ENCODE results near the gene GGT5.

DNA sequence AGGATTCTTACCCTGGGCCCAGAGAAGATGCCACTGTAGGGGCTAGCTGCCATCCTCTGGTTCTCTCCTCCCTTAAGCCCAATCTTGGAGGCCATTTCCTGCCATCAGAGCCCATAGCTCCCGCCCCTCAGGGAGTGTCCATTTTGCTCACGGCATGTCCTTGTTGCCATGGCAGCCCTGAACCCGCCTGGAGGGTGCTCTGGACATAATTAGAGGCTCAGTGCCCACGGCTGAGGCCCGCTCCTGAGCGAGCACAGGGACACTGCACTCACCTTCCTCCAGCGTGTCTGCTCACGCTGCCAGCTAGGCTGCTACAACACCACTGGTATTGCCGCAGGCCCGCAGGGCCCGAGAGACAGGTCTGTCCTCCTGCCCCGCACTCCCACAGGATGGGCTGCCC, 74.7 kb downstream of the GGT5 start:
- TF ChIP-seq SAFB2 (CRISPR knock-in tag; IDR thresholded peaks at IDR 0.05; ENCODE audit: borderline replicate concordance, low read depth) (no peak), TOPORS (CRISPR knock-in tag; IDR thresholded peaks at IDR 0.05) (no peak), IKZF1 (IDR thresholded peaks at IDR 0.05) (no peak), GABPA (IDR thresholded peaks at IDR 0.05; ENCODE audit: low read depth, low read length) (no peak), GABPA (CRISPR knock-in tag; IDR thresholded peaks at IDR 0.05; ENCODE audit: low read depth) (no peak), RAD21 (CRISPR knock-in tag; IDR thresholded peaks at IDR 0.05) (no peak), YY1 (IDR thresholded peaks at IDR 0.05; ENCODE audit: insufficient read depth, insufficient replicate concordance, low read depth, low read length) (no peak), CBX5 (CRISPR knock-in tag; IDR thresholded peaks at IDR 0.05; ENCODE audit: borderline replicate concordance) (no peak), ZNF780A (CRISPR knock-in tag; IDR thresholded peaks at IDR 0.05) (no peak), NR2F6 (IDR thresholded peaks at IDR 0.05) (no peak), NR2F6 (CRISPR knock-in tag; IDR thresholded peaks at IDR 0.05) (no peak), NFIC (IDR thresholded peaks at IDR 0.05; ENCODE audit: low read length) (no peak), MEF2D (CRISPR knock-in tag; IDR thresholded peaks at IDR 0.05) (no peak)
- TF ChIP-seq, protein P1, sequence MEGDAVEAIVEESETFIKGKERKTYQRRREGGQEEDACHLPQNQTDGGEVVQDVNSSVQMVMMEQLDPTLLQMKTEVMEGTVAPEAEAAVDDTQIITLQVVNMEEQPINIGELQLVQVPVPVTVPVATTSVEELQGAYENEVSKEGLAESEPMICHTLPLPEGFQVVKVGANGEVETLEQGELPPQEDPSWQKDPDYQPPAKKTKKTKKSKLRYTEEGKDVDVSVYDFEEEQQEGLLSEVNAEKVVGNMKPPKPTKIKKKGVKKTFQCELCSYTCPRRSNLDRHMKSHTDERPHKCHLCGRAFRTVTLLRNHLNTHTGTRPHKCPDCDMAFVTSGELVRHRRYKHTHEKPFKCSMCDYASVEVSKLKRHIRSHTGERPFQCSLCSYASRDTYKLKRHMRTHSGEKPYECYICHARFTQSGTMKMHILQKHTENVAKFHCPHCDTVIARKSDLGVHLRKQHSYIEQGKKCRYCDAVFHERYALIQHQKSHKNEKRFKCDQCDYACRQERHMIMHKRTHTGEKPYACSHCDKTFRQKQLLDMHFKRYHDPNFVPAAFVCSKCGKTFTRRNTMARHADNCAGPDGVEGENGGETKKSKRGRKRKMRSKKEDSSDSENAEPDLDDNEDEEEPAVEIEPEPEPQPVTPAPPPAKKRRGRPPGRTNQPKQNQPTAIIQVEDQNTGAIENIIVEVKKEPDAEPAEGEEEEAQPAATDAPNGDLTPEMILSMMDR (CRISPR knock-in tag; IDR thresholded peaks at IDR 0.05) = no peak
- TF ChIP-seq, protein P2, sequence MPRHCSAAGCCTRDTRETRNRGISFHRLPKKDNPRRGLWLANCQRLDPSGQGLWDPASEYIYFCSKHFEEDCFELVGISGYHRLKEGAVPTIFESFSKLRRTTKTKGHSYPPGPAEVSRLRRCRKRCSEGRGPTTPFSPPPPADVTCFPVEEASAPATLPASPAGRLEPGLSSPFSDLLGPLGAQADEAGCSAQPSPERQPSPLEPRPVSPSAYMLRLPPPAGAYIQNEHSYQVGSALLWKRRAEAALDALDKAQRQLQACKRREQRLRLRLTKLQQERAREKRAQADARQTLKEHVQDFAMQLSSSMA (CRISPR knock-in tag; IDR thresholded peaks at IDR 0.05) = no peak

All from HepG2 (cell line).